Activated CD4-positive, alpha-beta T cell treated with anti-CD3 and anti-CD28 coated beads for 48 hours (primary cell): Measurements from ENCODE around the gene EVL.
"Not testable (repeated sequence)": the region's sequence is repeated elsewhere in the genome, so short reads cannot be mapped to it uniquely, and the experiment has no call there.

Experiments
- DNase-seq: peaks from one replicate; pipeline ENCODE4 v3.0.0-alpha.2; 2020

Gene EVL

DNA sequence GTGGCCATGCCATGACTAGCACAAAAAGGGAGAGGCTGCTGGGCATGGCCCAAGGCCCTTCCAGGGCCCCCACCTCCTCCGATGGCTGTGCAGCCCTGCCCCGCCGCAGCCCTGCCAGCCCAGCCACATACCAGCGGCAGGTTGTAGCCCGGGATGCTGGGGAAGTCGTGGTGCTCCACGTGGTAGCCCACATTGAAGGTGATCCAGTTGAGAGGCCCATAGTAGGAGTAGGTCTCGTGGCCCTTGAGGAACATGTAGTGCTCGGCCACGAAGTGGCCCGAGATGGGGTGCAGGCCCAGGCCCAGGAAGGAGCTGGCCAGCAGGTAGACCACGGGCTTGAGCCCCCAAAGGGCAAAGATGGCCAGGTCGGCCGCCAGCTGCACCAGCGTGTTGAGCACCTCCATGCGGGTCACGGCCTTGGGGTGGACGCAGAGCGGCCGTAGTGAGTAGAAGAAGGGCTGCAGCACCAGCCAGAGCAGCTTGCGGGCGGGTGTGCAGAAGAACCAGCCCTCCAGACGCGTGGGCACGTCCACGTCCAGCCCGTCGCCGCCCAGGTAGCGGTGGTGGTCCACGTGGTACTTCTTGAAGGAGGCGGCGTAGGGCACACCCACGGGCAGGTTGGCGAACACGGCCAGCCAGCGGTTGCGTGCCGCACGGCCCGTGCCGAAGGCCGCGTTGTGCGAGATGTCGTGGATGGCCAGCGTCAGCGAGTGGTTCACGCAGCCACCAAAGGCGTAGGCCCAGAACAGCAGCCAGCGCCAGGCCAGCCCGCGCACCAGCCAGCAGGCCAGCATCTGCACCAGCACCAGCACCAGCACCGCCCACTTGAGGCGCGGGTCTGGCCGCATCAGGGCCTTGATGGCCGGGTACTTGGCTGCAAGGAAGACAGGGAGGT lies 83.9 kb downstream of the EVL start:
- DNase-seq, result no peak

DNA sequence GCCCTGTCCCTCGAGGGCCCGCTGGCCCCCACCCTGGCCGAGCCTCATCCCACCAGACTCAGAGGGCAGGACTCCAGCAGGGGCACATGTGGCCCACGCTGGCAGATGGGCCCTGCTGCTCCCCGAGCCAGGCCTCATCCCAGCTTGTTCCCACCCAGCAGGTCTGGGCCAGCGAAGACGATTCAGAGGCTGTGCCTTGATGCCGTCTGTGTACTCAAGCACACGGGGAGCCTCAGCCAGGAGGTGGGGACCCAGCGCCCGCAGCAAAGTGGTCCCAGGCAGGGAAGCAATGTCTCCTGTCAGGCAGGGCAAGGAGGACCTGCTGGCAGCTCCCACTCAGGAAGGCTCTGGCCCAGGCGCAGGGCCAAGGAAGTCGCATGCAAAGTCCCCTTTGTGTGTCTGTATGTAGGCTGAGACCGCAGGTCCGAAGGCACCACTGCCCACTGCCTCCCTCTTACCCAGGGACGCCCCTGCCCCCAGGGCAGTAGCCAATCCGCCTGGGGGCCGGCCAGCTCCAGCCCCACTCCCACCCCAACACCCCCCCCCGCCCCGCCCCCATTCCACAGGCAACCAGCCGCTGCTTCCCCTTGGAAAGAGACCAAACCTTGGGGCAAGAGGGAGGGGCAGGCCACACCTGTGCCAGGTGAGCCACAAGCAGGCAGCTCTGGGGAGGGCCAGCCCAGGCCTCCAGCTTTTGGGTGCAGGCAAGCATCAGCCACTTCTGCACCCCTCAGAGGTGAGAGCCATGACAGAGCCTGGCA lies 84.8 kb downstream of the EVL start:
- DNase-seq, result no peak

DNA sequence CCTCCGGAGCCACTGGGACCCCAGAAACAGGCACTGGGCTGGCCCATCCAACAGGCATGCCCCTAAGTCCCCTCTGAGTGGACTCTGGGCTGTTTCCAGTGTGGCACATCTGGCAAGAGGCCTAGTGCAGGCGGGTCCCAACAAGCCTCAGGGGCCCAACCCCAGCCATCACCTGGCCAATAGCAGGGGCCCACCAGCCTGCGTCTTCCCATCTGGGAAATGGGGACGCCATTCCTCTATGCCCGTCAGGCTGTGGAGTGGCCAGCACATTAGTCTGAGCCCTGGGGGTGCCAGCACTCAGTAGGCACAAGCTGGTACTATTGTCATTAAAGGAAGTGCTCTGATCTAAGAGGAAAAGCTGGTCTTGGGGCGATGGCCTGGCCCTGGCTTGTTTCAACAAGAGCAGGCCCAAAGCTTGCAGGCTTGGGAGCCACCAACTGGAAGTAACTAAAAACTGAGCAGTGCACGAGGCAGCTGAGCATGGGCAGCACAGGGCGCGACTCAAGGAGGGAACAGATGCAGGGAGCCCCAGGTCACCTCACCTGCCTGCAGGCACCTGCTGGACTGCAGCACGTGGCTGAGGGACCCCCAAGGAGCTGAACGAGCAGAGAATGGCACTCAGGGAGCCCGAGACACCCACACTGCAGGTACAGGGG lies 85.8 kb downstream of the EVL start:
- DNase-seq, result no peak

DNA sequence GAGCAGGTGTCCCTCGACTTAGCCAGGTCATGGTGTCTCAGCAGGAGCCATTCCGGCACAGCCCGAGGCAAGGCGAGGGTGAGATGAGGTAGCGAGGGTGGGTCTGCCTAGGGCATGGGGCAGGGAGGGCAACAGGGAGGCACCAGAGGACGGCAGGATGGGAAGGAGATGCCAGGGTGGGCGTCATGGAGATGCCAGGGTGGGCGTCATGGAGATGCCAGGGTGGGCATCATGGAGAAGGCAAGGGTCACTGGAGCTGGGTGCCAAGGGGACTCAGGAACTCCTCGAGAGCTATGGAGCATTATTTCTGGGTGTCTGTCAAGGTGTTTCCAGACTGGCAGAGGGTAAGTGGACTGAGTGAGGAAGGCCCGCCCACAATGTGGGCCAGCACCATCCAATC lies 86.9 kb downstream of the EVL start:
- no peak for DNase-seq

DNA sequence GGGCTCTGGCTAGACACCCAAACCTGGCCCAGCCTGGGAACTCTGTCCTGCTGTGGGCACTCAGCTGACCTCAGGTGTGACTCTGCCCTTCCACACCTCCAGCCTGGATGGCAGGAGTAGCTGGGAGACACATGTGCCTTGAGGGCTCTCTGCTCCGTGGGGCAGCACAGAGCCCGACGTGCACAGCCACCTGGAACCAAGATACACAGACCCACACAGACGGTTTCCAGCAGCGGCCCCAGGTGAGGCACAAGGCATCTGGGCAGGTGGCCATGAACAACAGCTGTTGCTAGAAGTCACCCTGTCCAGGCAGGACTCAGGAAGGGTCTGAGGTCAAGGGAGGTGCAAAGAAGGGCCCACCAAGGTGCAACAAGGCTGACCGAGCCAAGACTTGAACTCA lies 88.3 kb downstream of the EVL start:
- DNase-seq, result no peak

DNA sequence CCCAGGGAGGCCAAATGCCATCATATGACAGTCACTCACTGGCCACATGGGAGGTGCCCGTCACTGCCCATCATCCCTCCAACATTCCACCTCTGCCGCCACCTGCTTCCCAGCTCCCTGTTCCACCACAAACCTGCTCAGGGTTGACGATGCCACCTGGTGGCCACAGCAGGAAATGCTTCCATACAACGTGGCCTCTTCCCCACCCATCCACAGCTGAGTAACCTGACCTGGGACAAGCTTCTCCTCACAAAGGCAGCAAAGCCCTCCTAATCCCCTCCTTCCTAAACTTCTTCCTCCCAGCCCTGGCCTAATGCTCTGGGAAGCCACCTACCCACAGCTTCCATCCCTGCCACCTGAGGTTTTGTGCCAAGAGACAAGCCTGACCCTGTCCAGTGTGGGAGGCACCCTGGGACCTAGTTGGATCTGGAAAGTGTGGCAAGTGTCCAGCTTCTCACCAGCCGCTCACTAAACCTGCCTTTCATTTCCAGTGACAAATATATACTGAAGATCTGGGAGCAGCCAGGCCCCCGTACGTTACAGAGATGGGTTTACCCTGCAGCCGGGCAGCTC lies 89.9 kb downstream of the EVL start:
- peak; percentile 68 for DNase-seq

DNA sequence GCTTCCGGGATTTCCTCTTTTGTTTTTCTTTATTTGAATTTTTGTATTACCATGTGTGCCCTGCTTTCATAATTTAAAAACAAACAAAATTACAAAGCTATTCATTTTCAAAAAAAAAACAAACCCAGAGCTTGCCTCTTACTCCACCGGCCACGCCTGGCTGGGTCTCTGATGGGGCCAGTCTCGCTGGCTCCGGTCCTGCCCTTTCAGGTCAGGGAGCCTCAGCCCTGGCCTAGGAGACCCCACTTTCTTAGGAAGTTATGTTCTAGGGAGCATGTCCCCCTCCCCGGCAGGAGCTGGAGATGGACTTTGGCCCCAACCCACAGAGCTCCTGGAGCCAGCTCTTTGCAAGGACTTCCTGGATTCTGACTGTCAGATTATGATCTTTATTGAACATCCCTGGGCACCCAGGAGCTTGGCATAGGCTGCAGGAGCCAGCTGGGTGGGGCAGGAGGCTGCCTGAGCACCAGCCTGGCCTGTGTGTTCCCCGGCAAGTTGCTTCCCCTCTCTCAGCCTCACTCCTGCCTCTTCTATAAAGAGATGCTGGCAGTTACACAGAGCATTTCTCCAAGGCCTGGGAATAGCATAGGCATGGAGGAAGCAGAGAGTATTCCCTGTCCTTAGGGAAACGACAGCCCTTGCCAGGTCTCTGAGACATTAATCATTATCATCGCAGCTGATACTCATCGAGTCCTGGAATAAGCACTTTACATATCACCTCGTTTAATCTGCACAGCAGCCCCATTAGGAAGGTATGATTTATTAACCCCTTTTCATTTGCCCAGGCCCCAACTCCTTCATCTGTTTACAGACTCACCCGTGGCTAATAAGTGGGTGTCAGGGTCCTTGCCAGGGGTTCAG lies 90.8 kb downstream of the EVL start:
- no peak for DNase-seq

DNA sequence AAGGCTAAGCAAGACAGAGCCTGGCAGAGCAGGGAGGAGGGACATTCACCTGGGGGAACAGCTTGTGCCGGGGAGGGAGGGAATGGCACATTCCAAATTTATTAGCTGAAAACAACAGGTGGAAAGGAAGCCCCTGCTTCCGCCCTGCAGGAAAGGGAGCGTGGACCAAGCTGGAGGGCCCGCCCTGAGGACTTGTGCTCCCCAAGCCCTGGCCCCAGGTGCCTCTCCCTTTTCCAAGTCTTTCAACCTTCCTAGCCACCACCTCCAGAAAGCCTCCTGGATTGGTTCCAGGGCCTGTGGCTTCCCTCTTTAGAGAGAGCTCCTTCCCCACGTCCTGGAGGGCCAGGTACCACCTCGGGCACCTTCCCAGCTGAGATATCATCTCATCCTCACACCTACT lies 91.6 kb downstream of the EVL start:
- DNase-seq, result no peak

DNA sequence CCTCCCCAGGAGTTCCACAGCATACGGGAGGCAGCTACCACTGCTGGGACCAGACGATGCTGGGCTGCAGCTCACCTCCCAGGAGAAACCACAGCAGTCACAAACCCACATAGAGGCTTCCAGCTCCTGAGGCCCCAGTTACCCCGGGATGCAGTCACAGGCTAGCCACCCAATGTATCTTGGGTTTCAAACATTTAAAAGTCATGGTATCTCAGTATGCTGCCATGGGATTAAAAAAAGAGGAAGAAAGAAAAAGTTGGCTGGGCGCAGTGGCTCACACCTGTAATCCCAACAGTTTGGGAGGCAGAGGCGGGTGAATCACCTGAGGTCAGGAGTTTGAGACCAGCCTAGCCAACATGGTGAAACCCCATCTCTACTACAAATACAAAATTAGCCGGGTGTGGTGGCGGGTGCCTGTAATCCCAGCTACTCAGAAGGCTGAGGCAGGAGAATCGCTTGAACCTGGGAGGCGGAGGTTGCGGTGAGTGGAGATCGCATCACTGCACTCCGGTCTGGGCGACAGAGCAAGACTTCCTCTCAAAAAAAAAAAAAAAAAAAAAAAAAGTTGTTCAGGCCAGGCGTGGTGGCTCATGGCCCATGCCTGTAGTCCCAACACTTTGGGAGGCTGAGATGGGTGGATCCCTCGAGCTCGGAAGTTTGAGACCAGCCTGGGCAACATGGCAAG lies 92.5 kb downstream of the EVL start:
- not testable (repeated sequence) for DNase-seq

DNA sequence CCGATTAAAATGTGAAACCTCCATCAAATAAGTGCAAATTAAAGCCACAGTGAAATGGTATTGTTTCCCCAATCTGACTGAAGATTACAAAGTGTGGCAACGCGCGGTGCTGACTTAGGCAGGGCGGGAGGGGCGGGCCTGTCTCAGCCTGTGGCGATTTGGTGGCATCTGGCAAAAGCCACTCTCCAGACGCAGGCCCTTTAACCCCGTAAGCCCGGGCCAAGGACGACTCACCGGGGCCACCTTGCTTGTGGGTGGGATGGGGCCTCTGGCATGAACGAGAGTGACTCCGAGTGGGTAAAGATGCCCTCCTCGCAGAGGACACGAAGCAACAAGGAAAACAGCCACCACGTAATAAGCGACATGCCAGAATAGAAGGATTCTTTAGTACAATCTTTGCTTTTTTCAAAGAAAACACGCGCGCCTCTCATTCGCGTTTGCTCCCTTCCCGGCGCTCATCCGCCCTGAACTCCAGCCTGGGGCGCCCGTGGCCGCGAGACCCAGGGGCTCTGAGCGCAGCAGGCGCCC lies 93.4 kb downstream of the EVL start:
- no peak for DNase-seq

DNA sequence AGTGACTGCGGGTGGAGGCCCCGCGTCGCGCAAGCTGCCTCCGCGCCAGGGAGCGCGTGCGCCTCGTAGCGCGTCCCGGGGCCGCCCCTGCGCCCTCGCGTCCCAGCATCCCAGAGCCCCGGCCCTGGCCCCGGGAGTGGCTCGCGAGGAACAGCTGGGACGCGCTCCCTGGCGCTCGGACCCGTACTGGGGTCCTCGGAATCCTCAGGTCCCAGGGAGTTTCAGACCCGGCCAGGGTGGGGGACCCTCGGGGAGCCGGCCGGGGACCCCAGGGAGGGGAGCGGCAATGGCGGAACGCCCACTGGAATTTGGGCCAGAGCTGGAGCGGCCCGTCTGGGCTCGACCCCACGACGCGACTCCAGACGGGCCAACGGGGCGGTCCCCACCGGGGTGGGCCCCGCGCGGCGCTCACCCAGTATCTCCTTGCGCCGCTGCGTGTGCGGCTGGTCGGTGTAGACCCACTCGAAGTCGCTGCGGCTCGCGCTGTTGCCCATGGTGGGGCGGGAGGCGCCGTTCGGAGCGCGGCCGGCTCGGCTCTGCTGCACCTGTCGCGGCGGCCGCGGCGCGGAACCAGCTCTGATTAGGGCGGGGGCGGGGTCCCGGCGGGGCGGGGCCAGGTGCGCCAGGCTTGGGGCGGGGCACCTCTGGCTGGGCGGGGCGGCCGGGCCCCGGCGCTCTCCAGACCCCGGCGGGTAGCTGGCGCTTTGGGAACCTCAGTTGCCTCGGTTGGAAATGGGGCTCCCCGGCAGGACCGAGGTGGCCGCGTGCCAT lies 94.1 kb downstream of the EVL start, which contains the start of gene DEGS2:
Gene DEGS2, minus strand, starts transcription at position 552 of the 771 bp plus-strand sequence. Its CDS starts 58 bp downstream, at position 494.
- DNase-seq, result peak; percentile 71

DNA sequence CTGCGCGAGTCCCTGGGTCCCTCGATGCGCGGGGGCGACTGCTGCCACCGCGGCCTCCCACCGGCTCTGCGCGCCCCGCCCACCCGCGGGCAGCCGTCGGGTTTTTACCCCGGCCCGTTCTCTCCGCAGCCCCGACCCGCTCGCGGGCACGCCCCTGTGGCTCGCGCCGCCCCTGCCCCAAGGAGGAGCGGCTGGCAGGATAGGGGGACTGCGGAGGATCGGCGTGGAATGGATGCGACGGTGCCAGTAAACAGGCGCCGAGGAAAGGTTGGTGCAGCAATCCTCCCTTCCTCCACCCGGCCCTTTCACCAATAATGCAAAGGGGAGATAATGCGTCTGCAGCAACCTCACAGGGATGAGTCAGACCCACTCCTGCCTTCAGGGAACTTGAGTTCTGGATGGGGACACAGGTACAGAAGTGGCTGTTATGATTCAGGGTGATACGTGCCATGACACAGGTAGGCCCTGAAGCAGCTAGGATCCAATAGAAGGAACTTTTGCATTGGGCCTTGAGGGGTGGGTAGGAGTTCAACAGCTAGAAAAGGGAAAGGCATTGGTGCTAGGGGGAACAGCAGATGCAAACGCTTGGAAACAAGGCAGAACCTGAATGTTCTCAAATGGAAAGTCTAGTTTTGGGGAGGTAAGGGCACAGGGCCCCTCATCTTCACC lies 94.8 kb downstream of the EVL start:
- peak; percentile 33 for DNase-seq

DNA sequence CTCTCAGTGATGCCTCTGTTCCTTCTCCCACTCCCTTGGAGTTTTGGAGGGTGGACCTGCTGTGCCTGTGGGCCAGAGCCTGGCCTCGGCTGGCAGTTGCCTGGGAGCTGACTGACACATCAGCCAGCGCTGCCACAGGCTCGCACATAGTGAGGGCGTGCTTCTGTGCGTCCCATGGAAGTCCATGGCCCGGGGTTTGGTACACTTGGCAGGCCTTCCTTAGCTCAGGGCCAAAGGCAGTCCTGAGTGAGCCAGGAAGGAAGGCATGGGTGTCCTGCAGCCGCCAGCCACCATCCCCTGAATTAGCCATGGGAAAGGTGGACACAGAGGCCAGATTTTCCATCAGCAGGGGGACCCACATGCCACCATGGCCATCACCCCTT lies 95.3 kb downstream of the EVL start:
- no peak for DNase-seq

DNA sequence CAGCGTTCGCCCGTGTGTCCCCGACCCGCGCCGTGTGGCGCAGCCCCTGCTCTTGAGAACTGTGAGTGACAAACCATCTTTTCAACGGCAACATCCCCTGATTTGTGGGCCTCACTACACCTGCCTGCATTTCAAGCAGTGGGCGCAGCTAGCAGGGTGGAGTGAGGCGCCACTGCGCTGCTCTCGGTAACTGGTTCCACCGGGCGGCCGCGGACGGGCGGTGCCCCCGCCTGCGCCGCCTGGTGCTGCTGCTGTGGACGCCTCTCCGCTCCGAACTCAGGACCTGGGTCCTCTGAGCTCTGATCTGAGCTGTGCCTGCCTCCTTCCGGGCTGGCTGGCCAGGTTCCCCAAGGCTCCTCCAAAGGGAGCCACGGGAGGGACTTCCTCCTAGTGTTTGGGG lies 100.2 kb downstream of the EVL start:
- no peak for DNase-seq

DNA sequence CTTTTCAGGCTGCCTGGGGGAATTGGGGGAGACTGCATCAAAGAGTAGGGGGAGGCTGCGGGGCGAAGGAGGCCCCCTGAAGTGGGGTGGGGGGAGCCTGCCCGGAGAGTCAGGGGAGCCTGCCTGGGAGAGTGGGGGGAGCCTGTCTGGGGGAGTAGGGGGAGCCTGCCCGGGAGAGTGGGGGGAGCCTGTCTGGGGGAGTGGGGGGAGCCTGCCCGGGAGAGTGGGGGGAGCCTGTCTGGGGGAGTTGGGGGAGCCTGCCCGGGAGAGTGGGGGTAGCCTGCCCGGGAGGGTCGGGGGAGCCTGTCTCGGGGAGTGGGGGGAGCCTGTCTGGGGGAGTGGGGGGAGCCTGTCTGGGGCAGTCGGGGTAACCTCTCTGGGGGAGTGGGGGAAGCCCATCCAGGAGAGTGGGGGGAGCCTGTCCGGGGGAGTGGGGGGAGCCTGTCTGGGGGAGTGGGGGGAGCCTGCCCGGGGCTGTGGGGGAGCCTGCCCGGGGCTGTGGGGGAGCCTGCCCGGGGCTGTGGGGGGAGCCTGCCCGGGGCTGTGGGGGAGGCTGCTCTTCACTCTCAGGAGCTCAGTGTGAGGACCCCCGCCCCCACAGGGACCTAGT lies 100.7 kb downstream of the EVL start:
- DNase-seq, result no peak

DNA sequence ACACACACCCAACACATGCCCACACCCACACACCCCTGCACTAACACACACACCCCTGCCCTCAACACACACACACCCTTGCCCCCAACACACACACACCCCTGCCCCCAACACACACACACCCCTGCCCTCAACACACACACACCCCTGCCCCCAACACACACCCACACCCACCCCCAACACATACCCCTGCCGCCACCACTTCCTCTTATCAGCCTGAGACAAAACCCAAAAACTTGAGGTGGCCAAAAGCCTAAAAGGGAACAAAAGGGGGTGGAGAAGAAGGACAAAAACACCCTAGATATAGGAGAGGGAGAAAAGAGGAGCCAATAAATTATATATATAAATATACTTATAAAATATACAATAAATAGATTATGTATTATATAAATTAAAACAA lies 103.3 kb downstream of the EVL start:
- no peak for DNase-seq

DNA sequence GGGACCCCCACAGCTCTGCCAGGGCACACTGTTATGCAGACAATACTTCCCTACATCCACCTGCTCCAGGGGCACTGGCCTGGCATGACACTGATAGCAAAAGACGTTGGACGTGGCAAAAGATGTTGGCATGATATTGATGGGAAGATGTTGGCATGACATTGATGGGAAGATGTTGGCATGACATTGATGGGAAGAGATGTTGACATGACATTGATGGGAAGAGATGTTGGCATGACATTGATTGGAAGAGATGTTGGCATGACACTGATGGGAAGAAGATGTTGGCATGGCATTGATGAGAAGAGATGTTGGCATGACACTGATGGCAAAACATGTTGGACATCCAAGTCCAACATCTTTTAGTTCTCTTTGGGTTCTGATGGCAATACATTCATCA lies 105.7 kb downstream of the EVL start:
- DNase-seq, result no peak

DNA sequence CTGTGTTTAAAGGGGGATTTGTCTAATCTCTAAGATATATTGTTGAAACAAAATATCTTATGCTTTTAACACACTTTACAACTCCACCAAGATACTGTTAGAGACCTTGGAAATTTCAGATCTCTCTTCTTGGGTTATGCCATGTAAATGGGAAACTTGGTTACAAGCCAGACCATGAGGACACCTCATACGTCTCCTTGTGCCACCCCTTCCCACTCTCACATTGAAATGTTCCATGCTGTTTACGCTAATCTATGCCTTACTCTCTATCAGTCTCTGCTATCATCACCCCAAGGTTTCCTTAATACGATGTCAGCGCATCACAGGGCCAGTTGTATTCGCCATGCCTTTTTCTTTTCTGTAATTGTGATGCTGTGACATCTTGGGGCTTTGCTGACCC lies 107.6 kb downstream of the EVL start:
- DNase-seq, result no peak

DNA sequence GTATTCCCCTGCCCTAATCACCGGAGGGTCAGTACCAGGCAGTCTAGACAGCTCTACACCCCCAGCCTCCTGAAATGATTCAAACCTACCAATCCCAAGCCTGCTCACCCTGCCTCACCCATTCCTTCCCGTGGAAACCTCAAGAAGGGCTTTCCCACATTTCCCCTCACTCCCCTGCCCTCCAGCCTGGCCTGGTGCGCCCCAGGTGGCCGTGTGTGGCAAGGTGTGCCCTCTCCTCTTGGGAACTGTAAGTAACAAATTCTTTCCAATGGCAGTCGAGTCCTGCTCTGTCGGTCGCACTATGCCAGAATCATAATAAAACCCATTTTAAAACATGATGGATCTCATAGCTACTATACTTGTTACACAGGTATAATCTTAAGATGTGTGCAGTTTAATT lies 108.1 kb downstream of the EVL start:
- DNase-seq, result no peak
